HG02759 (cell line): ENCODE results near the gene ZBED2.

Experiments used
- ATAC-seq: cut with Tn5 transposase; IDR thresholded peaks from one replicate; pipeline ENCODE4 v1.9.1; 2021; ENCODE audit warnings: mild to moderate bottlenecking, moderate library complexity; ENCODE audit not compliant: unreplicated experiment

Gene ZBED2

DNA sequence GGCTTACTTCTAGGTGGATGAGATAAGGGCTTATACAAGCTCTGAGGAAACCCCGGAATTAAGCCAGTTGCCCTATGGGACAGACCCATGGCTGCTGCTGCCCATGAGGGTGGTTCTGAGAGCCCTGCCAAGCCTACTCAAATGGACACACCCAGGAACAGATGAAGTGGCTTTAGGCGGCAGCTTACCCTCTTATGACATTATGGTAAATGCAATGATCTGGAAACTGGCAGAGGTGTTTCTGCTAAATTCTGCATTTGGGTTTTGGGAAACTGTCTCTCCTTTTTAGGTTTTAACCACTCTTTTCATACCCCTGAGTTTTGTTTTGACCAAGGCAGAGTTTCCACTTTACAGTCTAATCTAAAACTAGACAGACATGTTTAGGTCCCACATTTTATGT is 9.0 kb upstream of the ZBED2 start:
- peak; percentile 39 for ATAC-seq

DNA sequence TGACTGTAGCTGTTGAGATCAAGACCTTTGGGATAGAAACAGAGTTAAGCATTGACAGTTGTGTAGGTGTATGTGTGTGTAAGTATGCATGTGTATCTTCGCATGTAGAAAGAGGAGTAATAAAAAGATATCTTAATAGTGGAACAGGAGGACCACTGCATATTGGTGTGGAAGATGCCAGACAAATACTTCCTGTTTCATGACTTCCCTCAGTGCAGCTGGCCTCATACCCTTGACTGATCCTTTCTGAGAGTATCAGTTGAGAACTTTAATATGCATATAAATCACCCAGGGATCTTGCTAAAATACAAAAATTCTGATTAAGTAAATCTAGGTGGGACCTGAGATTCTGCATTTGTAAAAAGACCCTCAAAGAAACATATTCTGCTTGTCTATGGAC is 8.5 kb upstream of the ZBED2 start:
- peak; percentile 67 for ATAC-seq

DNA sequence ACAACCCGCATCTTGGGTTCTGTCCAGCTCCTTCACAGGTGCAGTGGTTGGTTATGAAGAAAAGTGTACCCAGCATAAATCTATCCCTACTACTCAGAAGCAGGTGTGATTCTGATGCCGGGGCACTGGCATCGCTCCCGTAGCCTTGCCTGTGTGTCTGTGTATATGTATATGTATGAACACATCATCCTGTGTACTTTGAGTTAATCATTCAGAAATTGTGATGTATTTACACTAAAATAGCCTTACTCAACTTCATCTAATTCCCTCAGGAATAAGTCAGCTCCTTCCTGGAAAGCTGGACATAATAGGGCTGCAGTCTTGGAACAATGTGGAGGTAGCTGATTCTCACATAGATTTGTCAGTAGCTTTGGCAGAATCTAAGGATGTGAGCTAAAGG is 6.7 kb upstream of the ZBED2 start:
- ATAC-seq = no peak

GRCh38 chr3:111598552-111598951 is 3.4 kb upstream of the ZBED2 start:
- no peak for ATAC-seq

DNA sequence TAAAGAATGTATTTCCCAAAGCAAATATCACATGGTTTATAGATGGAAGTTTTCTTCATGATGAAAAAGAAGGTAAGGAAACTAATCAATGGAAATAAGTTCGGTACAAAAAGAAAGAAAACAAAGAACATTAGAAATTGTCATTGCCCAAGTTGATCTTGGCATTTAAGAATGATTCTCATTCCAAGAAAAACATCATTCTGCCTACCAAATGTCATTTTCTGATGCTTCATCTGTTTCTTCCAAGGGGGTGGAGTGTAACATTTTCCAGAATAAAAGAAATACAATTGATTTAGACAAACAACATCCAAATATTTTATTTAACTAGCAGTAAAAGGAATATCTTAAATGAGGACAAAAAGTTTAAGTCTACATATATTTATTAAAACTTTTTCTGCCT is 3.0 kb upstream of the ZBED2 start:
- ATAC-seq = no peak

DNA sequence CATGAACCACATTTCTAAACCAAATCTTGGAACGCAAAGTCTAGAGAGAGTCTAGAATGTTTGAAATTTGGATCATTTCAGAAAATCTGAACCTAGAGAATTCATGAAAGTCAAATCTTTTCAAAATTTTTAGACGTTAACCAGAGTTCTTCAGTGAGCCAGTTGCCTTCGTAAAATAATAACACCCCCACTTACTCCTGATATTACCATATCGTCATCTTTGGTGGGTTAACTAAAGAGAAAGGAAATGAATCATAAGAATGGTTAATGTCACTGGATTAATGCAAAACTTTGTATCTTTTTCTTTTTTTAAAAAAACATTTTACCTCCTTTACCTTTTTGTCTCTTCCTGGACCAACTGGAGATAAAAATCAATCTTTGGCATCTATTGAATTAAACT is 1.2 kb upstream of the ZBED2 start:
- no peak for ATAC-seq

GRCh38 chr3:111594781-111595180 is 365 bp downstream of the ZBED2 start:
- no peak for ATAC-seq

DNA sequence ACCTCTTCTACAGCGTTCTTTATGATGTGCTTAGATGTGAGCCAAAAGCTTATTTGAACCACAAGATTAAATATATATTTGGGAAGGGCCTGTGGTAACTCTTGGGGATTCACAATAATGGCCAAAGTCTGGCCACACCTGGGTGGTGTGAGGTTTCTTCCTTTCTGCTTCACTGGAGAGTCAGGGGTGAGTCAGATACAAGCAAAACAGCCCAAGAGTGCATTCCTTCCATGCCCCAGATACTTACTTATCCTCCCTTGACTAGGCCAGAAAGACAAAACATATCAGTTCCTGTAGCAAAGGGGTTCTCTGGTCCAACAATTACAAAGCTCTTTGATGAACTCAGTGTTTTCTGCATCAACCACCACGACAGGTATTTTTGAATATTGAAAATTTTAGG is 941 bp downstream of the ZBED2 start:
- ATAC-seq = peak; percentile 75

GRCh38 chr3:111593666-111594065 is 1.5 kb downstream of the ZBED2 start:
- ATAC-seq = peak; percentile 1

DNA sequence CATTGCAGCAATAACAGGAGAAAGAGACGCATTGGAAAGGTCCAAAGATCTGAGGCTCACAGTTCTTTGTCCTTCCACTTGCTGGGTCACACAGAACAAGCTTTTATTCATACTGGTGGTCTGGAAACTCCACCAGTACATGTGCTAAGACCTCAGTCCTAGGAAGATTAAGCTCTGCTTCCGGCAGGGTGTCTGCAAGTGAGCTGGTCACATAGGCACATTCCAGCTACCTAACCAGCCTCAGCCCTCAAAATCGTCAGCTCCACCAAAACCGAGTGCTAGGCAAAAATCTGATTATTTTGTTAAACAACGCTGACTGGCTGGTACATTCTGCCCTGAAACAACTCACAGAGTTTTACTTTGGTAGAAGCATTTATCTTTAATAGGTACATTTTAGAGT is 2.2 kb downstream of the ZBED2 start:
- ATAC-seq = no peak

DNA sequence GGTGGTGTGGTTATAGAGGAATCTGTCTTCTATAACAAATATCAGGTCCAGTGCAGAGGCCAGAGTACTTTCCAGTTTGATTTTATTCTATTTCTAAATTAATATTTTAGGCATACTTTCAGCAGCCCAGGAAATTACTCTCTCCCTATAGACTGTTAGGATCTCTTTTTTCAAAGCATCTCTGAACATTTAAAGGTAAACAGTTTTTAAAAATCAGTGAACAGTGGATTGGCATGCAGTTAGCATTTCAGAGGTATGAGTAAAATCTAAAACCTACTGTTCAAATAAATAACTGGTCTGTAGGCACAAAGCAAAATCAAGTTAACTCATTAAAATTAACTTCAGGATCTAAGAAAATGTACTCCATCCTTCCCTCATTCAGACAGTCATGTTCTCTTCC is 3.0 kb downstream of the ZBED2 start:
- no peak for ATAC-seq

DNA sequence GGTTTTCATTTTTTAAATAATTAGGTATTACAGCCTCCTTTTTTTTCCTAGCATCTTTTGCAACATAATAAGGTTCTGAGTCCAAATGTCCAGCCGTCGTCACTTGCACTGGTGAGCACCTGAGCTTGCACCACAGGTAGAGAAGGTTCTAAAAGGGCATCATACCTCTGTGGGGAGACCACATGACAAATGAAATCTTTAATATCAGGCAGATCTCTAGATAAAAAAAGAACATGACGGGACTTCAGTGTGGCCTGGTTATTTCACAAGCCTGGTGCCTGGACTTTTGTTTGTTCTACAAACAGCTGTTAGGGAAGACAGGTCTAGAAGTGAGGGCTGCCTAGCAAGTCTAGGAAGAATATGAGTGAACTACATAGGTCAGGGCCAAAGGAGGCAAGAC is 3.6 kb downstream of the ZBED2 start:
- no peak for ATAC-seq

- no peak for ATAC-seq
These were observed 5.0 kb downstream of the ZBED2 start for GRCh38 chr3:111590143-111590491.

- ATAC-seq = no peak
These were observed 5.6 kb downstream of the ZBED2 start for GRCh38 chr3:111589303-111590142.

DNA sequence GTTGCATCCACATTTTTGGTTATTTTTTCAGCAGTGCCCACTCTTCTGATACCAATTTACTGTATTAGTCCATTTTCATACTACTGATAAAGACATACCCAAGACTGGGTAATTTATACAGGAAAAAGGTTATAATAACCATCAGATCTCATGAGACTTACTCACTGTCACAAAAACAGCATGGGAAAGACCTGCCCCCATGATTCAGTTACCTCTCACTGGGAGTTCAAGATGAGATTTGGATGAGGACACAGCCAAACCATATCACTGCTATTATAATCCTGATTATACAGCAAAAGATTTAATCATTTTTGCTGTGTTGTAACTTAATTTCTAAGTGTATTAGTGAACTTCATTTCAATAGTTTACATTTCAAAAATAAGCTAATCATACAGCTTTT is 6.6 kb downstream of the ZBED2 start:
- no peak for ATAC-seq

DNA sequence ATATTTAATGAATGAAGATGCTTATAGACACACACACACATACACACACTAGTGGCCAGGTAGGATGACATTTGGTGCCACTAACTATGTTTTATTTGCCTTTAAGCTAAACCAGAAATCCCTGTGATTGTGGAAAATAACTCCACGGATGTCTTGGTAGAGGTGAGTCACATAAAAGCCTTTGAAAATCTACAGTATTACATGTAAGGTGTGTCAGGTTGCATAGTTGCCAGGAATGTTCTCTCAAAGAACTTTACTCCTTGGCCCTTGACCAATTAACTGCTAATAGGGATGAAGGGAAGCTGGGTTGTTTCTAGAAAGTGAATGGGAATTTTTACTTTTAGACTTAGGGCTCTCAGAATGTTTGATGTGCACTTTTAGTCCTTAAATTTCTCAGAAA is 9.9 kb downstream of the ZBED2 start:
- no peak for ATAC-seq

DNA sequence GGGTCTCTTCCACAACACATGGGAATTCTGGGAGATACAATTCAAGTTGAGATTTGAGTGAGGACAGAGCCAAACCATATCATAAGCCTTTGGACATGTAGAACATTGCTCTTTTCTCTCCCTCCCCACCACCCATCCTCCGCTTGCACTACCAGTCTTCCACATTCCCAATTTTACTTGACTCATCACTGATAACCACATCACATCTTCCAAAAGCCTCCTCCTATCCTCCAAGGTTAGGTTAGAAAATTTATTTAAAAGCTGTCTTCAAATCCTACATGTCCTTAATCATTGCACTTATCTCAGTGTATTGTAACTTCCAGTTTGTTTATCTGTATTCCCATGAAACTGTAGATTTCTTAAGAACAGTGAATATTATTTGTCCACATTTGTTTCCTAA is 10.4 kb downstream of the ZBED2 start:
- ATAC-seq = no peak

DNA sequence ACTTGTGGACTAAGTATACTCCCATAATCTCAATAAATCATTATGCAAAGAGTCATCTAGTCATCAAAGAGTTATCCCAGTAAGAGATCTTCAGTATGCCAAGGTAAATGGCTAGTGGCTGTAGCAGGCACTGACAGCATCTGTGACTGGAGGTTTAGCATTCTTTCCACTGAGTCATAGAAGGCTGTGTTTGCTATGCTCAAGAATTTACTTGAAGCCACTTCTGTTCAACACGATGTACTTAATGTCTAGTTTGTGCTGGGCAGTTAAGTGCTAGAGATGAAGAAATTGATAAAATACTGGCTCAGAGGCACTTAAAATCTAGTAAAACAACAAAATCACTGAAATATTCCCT is 13.0 kb downstream of the ZBED2 start:
- ATAC-seq = no peak

DNA sequence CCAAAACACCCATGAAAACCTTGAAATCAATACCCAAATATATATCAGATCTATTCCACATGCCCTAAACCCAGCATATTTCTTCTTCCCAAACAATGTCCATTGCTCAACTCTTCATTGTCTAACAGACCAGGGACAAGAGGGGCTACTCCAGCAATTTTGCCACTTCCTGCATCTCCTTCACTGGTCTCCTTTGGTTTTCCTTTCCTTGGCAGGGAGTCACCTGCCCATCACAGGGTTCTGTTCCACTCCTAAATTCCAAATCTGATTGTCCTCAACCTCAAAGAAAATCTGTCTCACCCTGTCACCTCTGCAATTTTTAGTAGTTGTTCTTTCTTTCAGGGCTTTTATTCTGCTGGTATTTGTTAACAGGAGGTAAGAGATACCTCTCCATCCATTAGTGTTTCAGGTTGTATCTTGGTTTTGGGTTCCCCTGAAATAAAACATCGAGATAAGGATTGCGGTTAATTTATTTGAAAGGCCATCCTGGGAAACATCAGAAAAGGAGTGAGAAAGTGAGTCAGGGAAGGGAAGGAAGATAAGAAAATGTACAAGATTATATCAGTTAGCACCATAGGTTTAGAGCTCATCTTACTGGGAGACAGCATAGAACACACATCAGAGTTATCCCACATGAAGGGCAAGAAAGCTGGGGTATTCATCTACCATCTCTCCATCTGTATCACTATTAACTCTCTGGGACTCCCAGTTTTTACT is 13.6 kb downstream of the ZBED2 start:
- ATAC-seq = no peak

GRCh38 chr3:111579495-111579894 is 15.7 kb downstream of the ZBED2 start:
- ATAC-seq = no peak

DNA sequence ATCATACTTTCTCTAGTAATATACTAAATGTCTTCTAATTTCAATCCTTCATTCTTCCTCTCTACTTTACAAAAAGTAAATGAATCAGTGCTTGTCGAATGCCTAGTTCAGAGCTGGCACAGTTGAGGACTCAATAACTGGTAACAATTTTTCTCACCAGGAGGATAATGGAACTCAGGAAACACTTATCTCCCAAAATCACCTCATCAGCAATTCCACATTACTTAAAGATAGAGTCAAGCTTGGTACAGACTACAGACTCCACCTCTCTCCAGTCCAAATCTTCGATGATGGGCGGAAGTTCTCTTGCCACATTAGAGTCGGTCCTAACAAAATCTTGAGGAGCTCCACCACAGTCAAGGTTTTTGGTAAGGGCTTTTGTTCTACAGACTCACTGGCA is 16.3 kb downstream of the ZBED2 start:
- no peak for ATAC-seq

- ATAC-seq = peak; percentile 96
These were observed 17.1 kb downstream of the ZBED2 start for GRCh38 chr3:111577798-111578685.
